Mesothelial cell of epicardium (in vitro differentiated cells): ENCODE results near the gene PUS1. TPM values are rescaled to one million over a fixed set of nuclear protein-coding genes. Genes with fewer than 3 reads are reported as not detected.

ENCODE experiments used
- DNase-seq, 2 experiments: peaks; one replicate each; pipeline ENCODE4 v3.0.0; 2021; ENCODE audit warnings: low spot score in 2 of 2; ENCODE audit not compliant: unreplicated experiment in 2 of 2
- H3K27ac Mint-ChIP-seq: 2 replicates; pipeline ENCODE4 v1.8.0; 2021; ENCODE audit warnings: mixed read lengths
- H3K27me3 Mint-ChIP-seq: 2 replicates; pipeline ENCODE4 v1.8.0; 2021; ENCODE audit warnings: low read depth, mixed read lengths
- H3K36me3 Mint-ChIP-seq: 2 replicates; pipeline ENCODE4 v1.8.0; 2021; ENCODE audit warnings: mixed read lengths
- H3K4me1 Mint-ChIP-seq: 2 replicates; pipeline ENCODE4 v1.8.0; 2021; ENCODE audit warnings: mixed read lengths
- H3K4me3 Mint-ChIP-seq: 2 replicates; pipeline ENCODE4 v1.8.0; 2021; ENCODE audit warnings: mild to moderate bottlenecking, moderate library complexity, mixed read lengths
- H3K9me3 Mint-ChIP-seq: 2 replicates; pipeline ENCODE4 v1.8.0; 2021; ENCODE audit warnings: mixed read lengths
- total RNA-seq: library from RNA; stranded (reverse); gene quantifications from 3 replicates; pipeline ENCODE4 v1.2.1, GENCODE V29; 2021
- TF ChIP-seq, protein P1 (sequence below): fragments of 200-600 bp; sonication (generic); IDR thresholded peaks from one replicate; pipeline ENCODE4 v1.5.0; 2021; ENCODE audit warnings: antibody characterized with exemption; ENCODE audit not compliant: unreplicated experiment

Gene PUS1
- total RNA-seq, 1 donor from 2014 or later: 27.4 TPM

DNA sequence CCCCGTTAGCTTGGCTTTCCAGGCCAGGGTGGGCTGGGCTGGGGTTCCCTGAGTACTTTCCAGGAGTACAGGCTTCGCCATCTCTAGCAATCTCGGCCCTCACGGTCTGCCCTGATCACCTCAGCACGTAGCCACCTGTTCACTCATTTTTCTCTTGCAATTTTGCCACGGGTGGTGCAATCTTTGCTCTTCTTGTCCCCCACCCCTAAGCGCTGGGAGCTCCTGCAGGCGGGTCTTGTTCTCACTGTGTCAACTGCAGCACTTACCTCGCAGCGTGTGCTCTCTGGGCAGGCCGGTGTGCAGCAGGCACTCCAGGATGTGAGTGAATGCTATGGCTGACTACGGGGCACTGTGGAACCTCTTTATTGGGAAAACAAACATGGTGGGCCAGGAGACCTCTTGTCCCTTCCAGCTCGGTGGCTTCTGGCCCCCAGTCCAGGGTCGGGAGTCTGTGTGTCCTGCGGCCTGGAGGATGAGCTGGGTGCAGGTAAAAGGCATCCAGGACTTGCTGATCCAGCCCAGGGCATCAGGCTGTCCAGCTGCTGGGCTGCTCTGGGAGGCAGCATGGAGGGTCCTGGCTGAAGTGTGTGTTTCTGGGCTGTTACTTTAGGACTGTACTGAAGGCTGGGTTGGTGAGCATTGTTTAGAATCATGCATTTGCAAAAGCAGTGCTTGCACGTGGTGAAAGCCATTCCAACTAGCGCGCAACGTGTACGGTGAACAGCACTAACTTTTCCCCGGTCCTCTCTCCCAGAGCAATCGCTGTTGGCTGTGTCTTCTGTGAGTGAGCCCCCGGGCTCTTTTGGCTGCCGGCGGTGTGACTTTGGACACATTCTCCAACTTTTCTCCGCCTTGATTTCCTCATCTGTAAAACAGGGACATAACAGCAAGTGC is 36.1 kb upstream of the PUS1 start:
- TF ChIP-seq, protein P1, sequence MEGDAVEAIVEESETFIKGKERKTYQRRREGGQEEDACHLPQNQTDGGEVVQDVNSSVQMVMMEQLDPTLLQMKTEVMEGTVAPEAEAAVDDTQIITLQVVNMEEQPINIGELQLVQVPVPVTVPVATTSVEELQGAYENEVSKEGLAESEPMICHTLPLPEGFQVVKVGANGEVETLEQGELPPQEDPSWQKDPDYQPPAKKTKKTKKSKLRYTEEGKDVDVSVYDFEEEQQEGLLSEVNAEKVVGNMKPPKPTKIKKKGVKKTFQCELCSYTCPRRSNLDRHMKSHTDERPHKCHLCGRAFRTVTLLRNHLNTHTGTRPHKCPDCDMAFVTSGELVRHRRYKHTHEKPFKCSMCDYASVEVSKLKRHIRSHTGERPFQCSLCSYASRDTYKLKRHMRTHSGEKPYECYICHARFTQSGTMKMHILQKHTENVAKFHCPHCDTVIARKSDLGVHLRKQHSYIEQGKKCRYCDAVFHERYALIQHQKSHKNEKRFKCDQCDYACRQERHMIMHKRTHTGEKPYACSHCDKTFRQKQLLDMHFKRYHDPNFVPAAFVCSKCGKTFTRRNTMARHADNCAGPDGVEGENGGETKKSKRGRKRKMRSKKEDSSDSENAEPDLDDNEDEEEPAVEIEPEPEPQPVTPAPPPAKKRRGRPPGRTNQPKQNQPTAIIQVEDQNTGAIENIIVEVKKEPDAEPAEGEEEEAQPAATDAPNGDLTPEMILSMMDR: no peak
- H3K36me3 Mint-ChIP-seq: no peaks in the 10 kb centered on the region
- DNase-seq: no peak
- H3K27me3 Mint-ChIP-seq: peaks cover 10% of the 10 kb centered on the region
- no peak overlapping the region for H3K27ac Mint-ChIP-seq
- no peak overlapping the region for H3K4me3 Mint-ChIP-seq
- H3K4me1 Mint-ChIP-seq: peaks cover 11% of the 10 kb centered on the region
- no peaks in the 10 kb centered on the region for H3K9me3 Mint-ChIP-seq

DNA sequence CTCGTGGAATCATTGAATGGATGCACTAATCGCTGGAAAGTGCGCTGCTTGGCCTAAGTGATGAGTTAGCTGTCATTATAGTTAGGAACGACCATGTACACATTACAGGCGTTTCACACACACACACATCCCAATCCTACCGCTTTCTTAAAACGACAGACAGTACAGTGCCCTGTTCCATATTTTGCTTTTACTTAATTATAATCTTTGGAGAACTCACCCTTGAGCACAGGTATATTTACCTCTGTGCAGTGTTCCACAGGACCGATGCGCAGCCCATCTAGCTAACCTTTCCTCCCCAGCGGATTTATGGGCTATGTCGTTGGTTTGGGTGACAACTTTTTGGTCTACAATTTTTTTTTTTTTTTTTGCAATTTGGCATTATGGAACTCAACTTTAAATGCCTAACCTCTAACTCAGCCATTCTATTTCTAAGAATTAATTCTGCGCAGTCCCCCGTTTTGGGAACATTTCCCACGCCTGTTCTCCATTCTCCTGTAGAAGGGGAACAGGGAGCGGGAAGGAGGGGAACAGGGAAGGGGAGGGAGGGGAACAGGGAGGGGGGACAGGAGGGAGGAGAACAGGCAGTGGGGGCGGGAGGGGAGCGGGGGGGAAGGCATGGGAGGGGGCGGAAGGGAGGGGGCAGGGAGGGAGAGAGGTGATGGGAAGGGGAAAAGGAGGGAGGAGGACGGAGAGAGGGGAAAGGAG is 35.3 kb upstream of the PUS1 start:
- no peak for DNase-seq
- Mint-ChIP-seq H3K27me3 (peaks cover 6% of the 10 kb centered on the region), H3K27ac (peak overlapping the region; percentile 65), H3K4me1 (peaks cover 11% of the 10 kb centered on the region), H3K36me3 (no peaks in the 10 kb centered on the region), H3K9me3 (no peaks in the 10 kb centered on the region), H3K4me3 (peak overlapping the region; percentile 46)
- TF ChIP-seq, protein P1: no peak

DNA sequence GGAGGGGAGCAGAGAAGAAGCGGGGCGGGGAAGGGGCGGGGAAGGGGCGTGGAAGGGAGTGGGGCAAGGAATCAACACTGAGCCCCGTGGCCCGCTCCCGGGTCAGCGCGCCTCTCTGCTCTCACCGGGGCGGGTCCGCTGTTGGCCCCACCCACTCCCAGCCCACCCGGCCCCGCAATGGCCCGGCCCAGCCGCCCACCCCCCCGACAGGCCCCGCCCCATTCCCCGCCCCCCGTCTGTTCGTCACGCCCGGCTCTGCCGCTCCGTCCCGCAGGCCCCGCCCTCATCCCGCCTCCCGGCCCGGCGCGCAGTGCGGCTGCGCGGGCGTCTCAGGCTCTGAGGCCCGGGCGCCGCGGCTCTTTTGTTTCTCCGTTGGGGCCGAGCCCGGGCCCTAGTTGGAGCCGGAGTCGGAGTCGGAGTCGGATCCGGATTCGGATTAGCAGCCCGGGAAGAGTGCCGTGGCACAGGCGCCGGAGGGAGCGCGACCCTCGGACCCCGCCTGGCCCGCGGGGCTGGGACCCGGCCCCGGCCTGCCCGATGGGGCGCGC is 34.7 kb upstream of the PUS1 start, which contains the start of gene ULK1:
TSS of gene ULK1 (plus strand) at position 310 of the 548 bp plus-strand sequence. CDS start 380 bp downstream, outside the sequence.
- H3K27me3 Mint-ChIP-seq: peaks cover 3% of the 10 kb centered on the region
- no peaks in the 10 kb centered on the region for H3K36me3 Mint-ChIP-seq
- H3K27ac Mint-ChIP-seq: peak within 1 kb of the TSS; percentile 86
- H3K9me3 Mint-ChIP-seq: no peaks in the 10 kb centered on the region
- peaks cover 9% of the 10 kb centered on the region for H3K4me1 Mint-ChIP-seq
- peak within 1 kb of the TSS; percentile 81 for H3K4me3 Mint-ChIP-seq
- TF ChIP-seq, protein P1: no peak
- peak; percentile 93 to 95 for DNase-seq

GRCh38 chr12:131894981-131895639 is 34.0 kb upstream of the PUS1 start:
- DNase-seq: no peak
- no peaks in the 10 kb centered on the region for H3K9me3 Mint-ChIP-seq
- H3K27ac Mint-ChIP-seq: peak overlapping the region; percentile 86
- no peaks in the 10 kb centered on the region for H3K36me3 Mint-ChIP-seq
- TF ChIP-seq, protein P1: no peak
- H3K27me3 Mint-ChIP-seq: no peaks in the 10 kb centered on the region
- peaks cover 5% of the 10 kb centered on the region for H3K4me1 Mint-ChIP-seq
- peak overlapping the region; percentile 81 for H3K4me3 Mint-ChIP-seq

DNA sequence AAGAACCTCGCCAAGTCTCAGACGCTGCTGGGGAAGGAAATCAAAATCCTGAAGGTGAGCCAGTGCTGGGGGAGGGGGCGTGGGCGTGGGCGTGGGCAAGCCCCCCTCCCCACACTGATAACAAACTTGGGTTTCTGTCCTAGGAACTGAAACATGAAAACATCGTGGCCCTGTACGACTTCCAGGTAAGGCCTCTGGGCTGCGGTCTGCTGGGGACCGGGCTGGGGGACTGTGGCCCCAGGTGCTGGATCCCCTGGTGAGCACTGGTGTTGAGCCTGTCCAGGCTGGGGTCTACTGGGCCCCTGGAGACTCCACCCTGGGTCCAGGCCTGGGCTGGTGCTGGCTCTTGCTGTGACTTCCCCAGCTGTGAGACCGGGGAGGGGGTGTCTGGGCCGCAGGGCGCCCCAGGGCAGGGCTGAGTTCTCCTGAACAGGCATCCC is 33.4 kb upstream of the PUS1 start:
- peaks cover 5% of the 10 kb centered on the region for H3K4me1 Mint-ChIP-seq
- peak overlapping the region; percentile 81 for H3K4me3 Mint-ChIP-seq
- no peak for DNase-seq
- H3K36me3 Mint-ChIP-seq: no peaks in the 10 kb centered on the region
- H3K27me3 Mint-ChIP-seq: no peaks in the 10 kb centered on the region
- peak overlapping the region; percentile 86 for H3K27ac Mint-ChIP-seq
- no peaks in the 10 kb centered on the region for H3K9me3 Mint-ChIP-seq
- TF ChIP-seq, protein P1: no peak
